ENCODE measurements around the gene TRAPPC2L.

The TRAPPC2L gene

GRCh38 chr16:88882358-88883030 lies 25.6 kb downstream of the TRAPPC2L start:
- no peak for DNase-seq (ENCODE audit: low read depth)
- H3K4me3 ChIP-seq (ENCODE audit: low read depth, low read length): no peak overlapping the region
- TF ChIP-seq CTCF (conservative IDR thresholded peaks at IDR 0.05; ENCODE audit: low read depth, low read length): no peak

- no peak for DNase-seq (ENCODE audit: low read depth)
- no peak for TF ChIP-seq CTCF (conservative IDR thresholded peaks at IDR 0.05; ENCODE audit: low read depth, low read length)
- H3K4me3 ChIP-seq (ENCODE audit: low read depth, low read length): no peak overlapping the region
Measured at GRCh38 chr16:88883117-88883895, 26.4 kb downstream of the TRAPPC2L start.

GRCh38 chr16:88883946-88884345 lies 27.0 kb downstream of the TRAPPC2L start:
- no peak overlapping the region for H3K4me3 ChIP-seq (ENCODE audit: low read depth, low read length)
- no peak for TF ChIP-seq CTCF (conservative IDR thresholded peaks at IDR 0.05; ENCODE audit: low read depth, low read length)
- no peak for DNase-seq (ENCODE audit: low read depth)

- H3K4me3 ChIP-seq (ENCODE audit: low read depth, low read length): no peak overlapping the region
- DNase-seq (ENCODE audit: low read depth): no peak
- TF ChIP-seq CTCF (conservative IDR thresholded peaks at IDR 0.05; ENCODE audit: low read depth, low read length): no peak
Measured at GRCh38 chr16:88884569-88885271, 27.8 kb downstream of the TRAPPC2L start.

- TF ChIP-seq CTCF (conservative IDR thresholded peaks at IDR 0.05; ENCODE audit: low read depth, low read length): no peak
- no peak overlapping the region for H3K4me3 ChIP-seq (ENCODE audit: low read depth, low read length)
- DNase-seq (ENCODE audit: low read depth): no peak
Measured at GRCh38 chr16:88885693-88886280, 28.9 kb downstream of the TRAPPC2L start.

- no peak for TF ChIP-seq CTCF (conservative IDR thresholded peaks at IDR 0.05; ENCODE audit: low read depth, low read length)
- H3K4me3 ChIP-seq (ENCODE audit: low read depth, low read length): no peak overlapping the region
- no peak for DNase-seq (ENCODE audit: low read depth)
Measured at GRCh38 chr16:88886420-88886844, 29.5 kb downstream of the TRAPPC2L start.
